ENCODE data around the gene GNG14. TPM values are rescaled to one million over a fixed set of nuclear protein-coding genes. Genes with fewer than 3 reads are reported as not detected.

Gene GNG14
- total RNA-seq, 1 donor from 2014 or later: not detected

DNA sequence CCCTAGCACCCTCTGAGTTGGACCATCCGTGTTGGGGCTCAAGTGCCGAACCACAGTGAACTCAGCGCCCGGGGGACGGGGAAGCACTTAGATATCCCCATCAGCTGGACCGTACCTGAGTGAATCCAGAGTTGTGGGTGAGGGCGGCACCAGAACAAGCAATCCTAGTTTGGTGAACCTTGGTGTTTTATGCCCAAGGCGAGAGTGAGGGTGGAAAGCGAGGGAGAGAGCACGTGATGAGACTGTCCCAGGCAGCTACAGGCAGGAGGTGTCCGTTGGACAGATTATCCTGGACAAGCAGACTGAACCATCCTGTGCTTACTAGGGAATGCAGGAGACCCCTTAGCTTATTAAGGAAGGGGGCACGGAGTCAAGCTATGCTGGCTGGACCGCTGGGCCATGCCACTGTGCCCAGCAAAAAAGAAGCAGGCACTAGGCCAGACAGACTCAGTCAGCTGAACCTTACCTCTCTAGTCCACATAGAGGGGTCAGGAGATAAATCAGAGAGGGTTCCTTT is 50.1 kb downstream of the GNG14 start:
- Mint-ChIP-seq H3K36me3 (ENCODE audit: low read depth) (peaks cover 8% of the 10 kb centered on the region), H3K27me3 (ENCODE audit: low read depth) (no peaks in the 10 kb centered on the region), H3K27ac (ENCODE audit: unreplicated experiment) (peak overlapping the region; percentile 99), H3K9me3 (ENCODE audit: low read depth) (no peaks in the 10 kb centered on the region), H3K4me1 (ENCODE audit: low read depth) (peaks cover 33% of the 10 kb centered on the region), H3K4me3 (ENCODE audit: unreplicated experiment) (peak overlapping the region; percentile 100)
- no peak for DNase-seq (ENCODE audit: low spot score)
- TF ChIP-seq, protein P1, sequence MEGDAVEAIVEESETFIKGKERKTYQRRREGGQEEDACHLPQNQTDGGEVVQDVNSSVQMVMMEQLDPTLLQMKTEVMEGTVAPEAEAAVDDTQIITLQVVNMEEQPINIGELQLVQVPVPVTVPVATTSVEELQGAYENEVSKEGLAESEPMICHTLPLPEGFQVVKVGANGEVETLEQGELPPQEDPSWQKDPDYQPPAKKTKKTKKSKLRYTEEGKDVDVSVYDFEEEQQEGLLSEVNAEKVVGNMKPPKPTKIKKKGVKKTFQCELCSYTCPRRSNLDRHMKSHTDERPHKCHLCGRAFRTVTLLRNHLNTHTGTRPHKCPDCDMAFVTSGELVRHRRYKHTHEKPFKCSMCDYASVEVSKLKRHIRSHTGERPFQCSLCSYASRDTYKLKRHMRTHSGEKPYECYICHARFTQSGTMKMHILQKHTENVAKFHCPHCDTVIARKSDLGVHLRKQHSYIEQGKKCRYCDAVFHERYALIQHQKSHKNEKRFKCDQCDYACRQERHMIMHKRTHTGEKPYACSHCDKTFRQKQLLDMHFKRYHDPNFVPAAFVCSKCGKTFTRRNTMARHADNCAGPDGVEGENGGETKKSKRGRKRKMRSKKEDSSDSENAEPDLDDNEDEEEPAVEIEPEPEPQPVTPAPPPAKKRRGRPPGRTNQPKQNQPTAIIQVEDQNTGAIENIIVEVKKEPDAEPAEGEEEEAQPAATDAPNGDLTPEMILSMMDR (IDR thresholded peaks at IDR 0.05): no peak

Other genes starting within 250 kb of the GNG14 start
- 1.6 to 4.0 TPM (median 2.0 TPM) in 3 replicates for gene ZNF443, start 247.0 kb upstream of the GNG14 start, total RNA-seq
- gene ZNF709, start 203.2 kb upstream of the GNG14 start, total RNA-seq: 2.0 to 5.2 TPM (median 3.0 TPM) in 3 replicates
- gene ZNF564, start 136.5 kb upstream of the GNG14 start, total RNA-seq: 5.7 to 8.9 TPM (median 6.5 TPM) in 3 replicates
- gene ZNF490, start 77.2 kb upstream of the GNG14 start, total RNA-seq: 6.7 to 8.6 TPM (median 7.0 TPM) in 3 replicates
- 15.5 to 26.1 TPM (median 17.9 TPM) in 3 replicates for gene ZNF791, start 77.1 kb upstream of the GNG14 start, total RNA-seq
- 86.6 to 104 TPM (median 99.5 TPM) in 3 replicates for gene MAN2B1, start 21.3 kb upstream of the GNG14 start, total RNA-seq
- gene WDR83, start 21.2 kb upstream of the GNG14 start, total RNA-seq: 9.6 to 13.5 TPM (median 12.7 TPM) in 3 replicates
- 37.8 to 48.8 TPM (median 47.5 TPM) in 3 replicates for gene DHPS, start 6.1 kb upstream of the GNG14 start, total RNA-seq
- 5.0 to 11.7 TPM (median 5.2 TPM) in 3 replicates for gene FBXW9, start 8.6 kb downstream of the GNG14 start, total RNA-seq
- gene TNPO2, start 35.9 kb downstream of the GNG14 start, total RNA-seq: 64.5 to 82.7 TPM (median 71.8 TPM) in 3 replicates
- gene TRIR, start 46.7 kb downstream of the GNG14 start, total RNA-seq: 132 to 145 TPM (median 137 TPM) in 3 replicates
- gene GET3, start 49.5 kb downstream of the GNG14 start, total RNA-seq: 44.2 to 57.0 TPM (median 48.8 TPM) in 3 replicates
- gene BEST2, start 63.8 kb downstream of the GNG14 start, total RNA-seq: not detected in 3 replicates
- gene HOOK2, start 87.6 kb downstream of the GNG14 start, total RNA-seq: 26.8 to 34.0 TPM (median 30.5 TPM) in 3 replicates
- 99.0 to 129 TPM (median 122 TPM) in 3 replicates for gene JUNB, start 103.5 kb downstream of the GNG14 start, total RNA-seq
- 184 to 211 TPM (median 190 TPM) in 3 replicates for gene PRDX2, start 113.8 kb downstream of the GNG14 start, total RNA-seq
- 3.6 to 5.4 TPM (median 4.5 TPM) in 3 replicates for gene THSD8, start 114.1 kb downstream of the GNG14 start, total RNA-seq
- gene RNASEH2A, start 118.6 kb downstream of the GNG14 start, total RNA-seq: 9.9 to 22.8 TPM (median 11.9 TPM) in 3 replicates
- not detected in 3 replicates for gene RTBDN, start 146.6 kb downstream of the GNG14 start, total RNA-seq
- gene MAST1, start 150.5 kb downstream of the GNG14 start, total RNA-seq: 0.44 to 1.6 TPM (median 0.97 TPM) in 3 replicates
- gene DNASE2, start 193.5 kb downstream of the GNG14 start, total RNA-seq: 36.6 to 52.8 TPM (median 50.9 TPM) in 3 replicates
- not detected in 3 replicates for gene KLF1, start 199.2 kb downstream of the GNG14 start, total RNA-seq
- gene GCDH, start 203.2 kb downstream of the GNG14 start, total RNA-seq: 13.2 to 21.3 TPM (median 14.4 TPM) in 3 replicates
- gene SYCE2, start 231.3 kb downstream of the GNG14 start, total RNA-seq: 0.53 TPM in 1 of 3 replicates, not detected in the others
- 46.4 to 53.3 TPM (median 47.4 TPM) in 3 replicates for gene FARSA, start 245.7 kb downstream of the GNG14 start, total RNA-seq

All from chondrocyte (in vitro differentiated cells).